ENCODE results near the gene GABPA.
A peak's percentile ranks its signal among the peaks of the same experiment; 100 is the strongest.
"Not testable (repeated sequence)": the region's sequence is repeated elsewhere in the genome, so short reads cannot be mapped to it uniquely, and the experiment has no call there.

Gene GABPA

GRCh38 chr21:25734904-25735645 lies at the start of gene GABPA, which contains the start of gene ATP5PF:
Gene GABPA, plus strand, starts transcription at chr21:25734972. Its CDS starts 6,627 bp downstream, at chr21:25741599.
Gene ATP5PF, minus strand, starts transcription at chr21:25734904. Its CDS starts 5,110 bp downstream, at chr21:25729794.
- peak; percentile 98 for DNase-seq (ENCODE audit: low spot score)

GRCh38 chr21:25687787-25688186 lies 47.0 kb upstream of the GABPA start:
- DNase-seq (ENCODE audit: low spot score): no peak

- DNase-seq (ENCODE audit: low spot score): no peak
These were observed 46.3 kb upstream of the GABPA start for GRCh38 chr21:25688275-25689155.

- DNase-seq (ENCODE audit: low spot score): no peak
These were observed 45.5 kb upstream of the GABPA start for GRCh38 chr21:25689226-25689625.

- DNase-seq (ENCODE audit: low spot score): no peak
These were observed 42.8 kb upstream of the GABPA start for GRCh38 chr21:25691976-25692375.

GRCh38 chr21:25695461-25695860 lies 39.3 kb upstream of the GABPA start:
- not testable (repeated sequence) for DNase-seq (ENCODE audit: low spot score)

GRCh38 chr21:25700741-25701140 lies 34.0 kb upstream of the GABPA start:
- no peak for DNase-seq (ENCODE audit: low spot score)

GRCh38 chr21:25701529-25701928 lies 33.2 kb upstream of the GABPA start:
- no peak for DNase-seq (ENCODE audit: low spot score)

GRCh38 chr21:25708467-25709065 lies 26.2 kb upstream of the GABPA start:
- DNase-seq (ENCODE audit: low spot score): peak; percentile 37

GRCh38 chr21:25709684-25710265 lies 25.0 kb upstream of the GABPA start:
- DNase-seq (ENCODE audit: low spot score): no peak

- no peak for DNase-seq (ENCODE audit: low spot score)
These were observed 24.2 kb upstream of the GABPA start for GRCh38 chr21:25710550-25710949.

- not testable (repeated sequence) for DNase-seq (ENCODE audit: low spot score)
These were observed 20.7 kb upstream of the GABPA start for GRCh38 chr21:25714066-25714465.

- DNase-seq (ENCODE audit: low spot score): no peak
These were observed 17.2 kb upstream of the GABPA start for GRCh38 chr21:25717491-25718147.

GRCh38 chr21:25721987-25722386 lies 12.8 kb upstream of the GABPA start:
- DNase-seq (ENCODE audit: low spot score): no peak

GRCh38 chr21:25722631-25723030 lies 12.1 kb upstream of the GABPA start:
- DNase-seq (ENCODE audit: low spot score): no peak

GRCh38 chr21:25732091-25732760 lies 2.5 kb upstream of the GABPA start:
- no peak for DNase-seq (ENCODE audit: low spot score)

GRCh38 chr21:25733859-25734653 lies 716 bp upstream of the GABPA start:
- peak; percentile 17 for DNase-seq (ENCODE audit: low spot score)

GRCh38 chr21:25734654-25734903 lies 193 bp upstream of the GABPA start:
- DNase-seq (ENCODE audit: low spot score): no peak

- DNase-seq (ENCODE audit: low spot score): peak; percentile 89
These were observed 1.1 kb downstream of the GABPA start for GRCh38 chr21:25735646-25736597.
